ENCODE results near the gene PPP1R12A.
A peak's percentile ranks its signal among the peaks of the same experiment; 100 is the strongest.
"Not testable (repeated sequence)": the region's sequence is repeated elsewhere in the genome, so short reads cannot be mapped to it uniquely, and the experiment has no call there.

PPP1R12A gene

DNA sequence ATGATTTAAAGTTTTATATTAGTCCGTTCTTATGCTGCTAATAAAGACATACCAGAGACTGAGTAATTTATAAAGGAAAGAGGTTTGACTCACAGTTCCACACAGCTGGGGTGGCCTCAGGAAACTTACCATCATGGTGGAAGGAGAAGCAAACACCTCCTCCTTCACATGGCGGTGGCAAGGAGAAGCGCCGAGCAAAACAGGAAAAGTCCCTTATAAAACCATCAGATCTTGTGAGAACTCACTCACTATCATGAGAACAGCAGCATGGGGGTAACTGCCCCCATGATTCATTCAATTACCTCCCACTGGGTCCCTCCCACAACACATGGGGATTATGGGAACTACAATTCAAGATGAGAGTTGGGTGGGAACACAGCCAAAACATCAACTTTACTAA is 56.4 kb downstream of the PPP1R12A start:
- H3K36me3 Mint-ChIP-seq (ENCODE audit: insufficient read depth); H3K27me3 Mint-ChIP-seq; DNase-seq (ENCODE audit: low spot score in 2 of 2); H3K9me3 Mint-ChIP-seq; H3K4me3 Mint-ChIP-seq; H3K27ac Mint-ChIP-seq (ENCODE audit: low read depth); ATAC-seq (replicated peaks; ENCODE audit: extremely low read depth, poor library complexity, severe bottlenecking): not testable (repeated sequence)
- H3K4me1 Mint-ChIP-seq: peaks cover 72% of the 10 kb centered on the region

DNA sequence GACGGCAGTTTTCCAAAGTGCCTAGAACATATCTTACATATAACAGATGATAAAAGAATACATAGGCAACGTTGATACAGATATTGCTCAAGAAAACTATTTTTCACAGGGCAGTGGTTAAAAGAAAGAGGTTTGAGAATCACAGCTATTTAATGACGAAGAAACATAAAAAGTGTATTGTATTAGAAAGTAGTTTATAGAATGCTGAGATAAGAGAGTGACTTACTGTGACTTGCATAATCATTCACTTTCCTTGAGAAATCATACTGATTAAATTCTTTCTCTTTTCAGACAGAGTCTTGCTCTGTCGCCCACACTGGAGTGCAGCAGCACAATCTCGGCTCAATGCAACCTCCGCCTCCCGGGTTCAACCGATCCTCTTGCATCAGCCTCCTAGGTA is 57.7 kb downstream of the PPP1R12A start:
- Mint-ChIP-seq H3K27ac (ENCODE audit: low read depth) (peak overlapping the region; percentile 62), H3K36me3 (ENCODE audit: insufficient read depth) (peaks cover 9% of the 10 kb centered on the region), H3K27me3 (no peaks in the 10 kb centered on the region), H3K4me1 (peaks cover 70% of the 10 kb centered on the region), H3K9me3 (no peaks in the 10 kb centered on the region), H3K4me3 (no peak overlapping the region)
- no peak for ATAC-seq (replicated peaks; ENCODE audit: extremely low read depth, poor library complexity, severe bottlenecking)
- no peak for DNase-seq (ENCODE audit: low spot score in 2 of 2)

- H3K4me1 Mint-ChIP-seq: peaks cover 64% of the 10 kb centered on the region
- H3K4me3 Mint-ChIP-seq: no peak overlapping the region
- no peaks in the 10 kb centered on the region for H3K27me3 Mint-ChIP-seq
- H3K9me3 Mint-ChIP-seq: no peaks in the 10 kb centered on the region
- DNase-seq (ENCODE audit: low spot score in 2 of 2): no peak
- peak overlapping the region; percentile 20 for H3K27ac Mint-ChIP-seq (ENCODE audit: low read depth)
- H3K36me3 Mint-ChIP-seq (ENCODE audit: insufficient read depth): peaks cover 23% of the 10 kb centered on the region
- no peak for ATAC-seq (replicated peaks; ENCODE audit: extremely low read depth, poor library complexity, severe bottlenecking)
Observed at GRCh38 chr12:79874665-79875064, 60.2 kb downstream of the PPP1R12A start.

DNA sequence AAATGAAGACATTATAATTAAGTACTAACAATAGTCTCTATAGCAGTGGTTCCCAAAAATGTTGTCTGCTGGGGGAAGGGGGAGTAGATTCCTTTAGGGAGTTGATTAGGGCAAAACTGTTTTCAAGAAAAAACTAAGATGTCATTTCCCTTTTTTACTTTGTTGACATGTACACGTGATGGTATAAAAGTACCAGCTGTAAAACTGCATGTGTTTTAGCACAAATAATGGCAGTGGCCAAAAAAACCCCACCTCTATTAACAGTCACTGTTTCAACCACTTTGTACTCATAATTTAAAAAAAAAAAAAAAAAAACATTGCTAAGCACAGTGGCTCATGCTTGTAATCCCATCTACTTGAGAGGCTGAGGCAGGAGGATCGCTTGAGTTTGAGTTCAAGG is 61.7 kb downstream of the PPP1R12A start:
- H3K27me3 Mint-ChIP-seq: no peaks in the 10 kb centered on the region
- no peak overlapping the region for H3K27ac Mint-ChIP-seq (ENCODE audit: low read depth)
- H3K4me3 Mint-ChIP-seq: no peak overlapping the region
- peaks cover 69% of the 10 kb centered on the region for H3K4me1 Mint-ChIP-seq
- H3K9me3 Mint-ChIP-seq: no peaks in the 10 kb centered on the region
- DNase-seq (ENCODE audit: low spot score in 2 of 2) (no peak), ATAC-seq (replicated peaks; ENCODE audit: extremely low read depth, poor library complexity, severe bottlenecking) (no peak)
- H3K36me3 Mint-ChIP-seq (ENCODE audit: insufficient read depth): peaks cover 26% of the 10 kb centered on the region

- ATAC-seq (replicated peaks; ENCODE audit: extremely low read depth, poor library complexity, severe bottlenecking): no peak
- DNase-seq (ENCODE audit: low spot score in 2 of 2): no peak
- Mint-ChIP-seq H3K4me1 (peaks cover 64% of the 10 kb centered on the region), H3K27me3 (no peaks in the 10 kb centered on the region), H3K27ac (ENCODE audit: low read depth) (peak overlapping the region; percentile 3), H3K9me3 (no peaks in the 10 kb centered on the region), H3K36me3 (ENCODE audit: insufficient read depth) (peaks cover 30% of the 10 kb centered on the region), H3K4me3 (no peak overlapping the region)
Observed at GRCh38 chr12:79871621-79872020, 63.3 kb downstream of the PPP1R12A start.

GRCh38 chr12:79870916-79871315 is 64.0 kb downstream of the PPP1R12A start:
- H3K36me3 Mint-ChIP-seq (ENCODE audit: insufficient read depth): peaks cover 30% of the 10 kb centered on the region
- H3K27ac Mint-ChIP-seq (ENCODE audit: low read depth): no peak overlapping the region
- no peak for DNase-seq (ENCODE audit: low spot score in 2 of 2)
- no peaks in the 10 kb centered on the region for H3K9me3 Mint-ChIP-seq
- H3K4me3 Mint-ChIP-seq: no peak overlapping the region
- H3K4me1 Mint-ChIP-seq: peaks cover 64% of the 10 kb centered on the region
- H3K27me3 Mint-ChIP-seq: no peaks in the 10 kb centered on the region
- no peak for ATAC-seq (replicated peaks; ENCODE audit: extremely low read depth, poor library complexity, severe bottlenecking)

GRCh38 chr12:79859646-79860045 is 75.3 kb downstream of the PPP1R12A start:
- peaks cover 14% of the 10 kb centered on the region for H3K36me3 Mint-ChIP-seq (ENCODE audit: insufficient read depth)
- no peaks in the 10 kb centered on the region for H3K9me3 Mint-ChIP-seq
- ATAC-seq (replicated peaks; ENCODE audit: extremely low read depth, poor library complexity, severe bottlenecking): no peak
- H3K27me3 Mint-ChIP-seq: no peaks in the 10 kb centered on the region
- H3K4me1 Mint-ChIP-seq: peaks cover 74% of the 10 kb centered on the region
- DNase-seq (ENCODE audit: low spot score in 2 of 2): no peak
- no peak overlapping the region for H3K27ac Mint-ChIP-seq (ENCODE audit: low read depth)
- no peak overlapping the region for H3K4me3 Mint-ChIP-seq

GRCh38 chr12:79858518-79858917 is 76.4 kb downstream of the PPP1R12A start:
- Mint-ChIP-seq H3K4me1 (peaks cover 69% of the 10 kb centered on the region), H3K27me3 (no peaks in the 10 kb centered on the region), H3K36me3 (ENCODE audit: insufficient read depth) (peaks cover 14% of the 10 kb centered on the region), H3K9me3 (no peaks in the 10 kb centered on the region), H3K27ac (ENCODE audit: low read depth) (peak overlapping the region; percentile 41), H3K4me3 (no peak overlapping the region)
- no peak for ATAC-seq (replicated peaks; ENCODE audit: extremely low read depth, poor library complexity, severe bottlenecking)
- DNase-seq (ENCODE audit: low spot score in 2 of 2): no peak

- Mint-ChIP-seq H3K27ac (ENCODE audit: low read depth) (no peak overlapping the region), H3K9me3 (no peaks in the 10 kb centered on the region), H3K4me3 (no peak overlapping the region), H3K4me1 (peaks cover 61% of the 10 kb centered on the region), H3K36me3 (ENCODE audit: insufficient read depth) (peaks cover 12% of the 10 kb centered on the region), H3K27me3 (no peaks in the 10 kb centered on the region)
- no peak for DNase-seq (ENCODE audit: low spot score in 2 of 2)
- no peak for ATAC-seq (replicated peaks; ENCODE audit: extremely low read depth, poor library complexity, severe bottlenecking)
Observed at GRCh38 chr12:79857675-79858074, 77.2 kb downstream of the PPP1R12A start.

DNA sequence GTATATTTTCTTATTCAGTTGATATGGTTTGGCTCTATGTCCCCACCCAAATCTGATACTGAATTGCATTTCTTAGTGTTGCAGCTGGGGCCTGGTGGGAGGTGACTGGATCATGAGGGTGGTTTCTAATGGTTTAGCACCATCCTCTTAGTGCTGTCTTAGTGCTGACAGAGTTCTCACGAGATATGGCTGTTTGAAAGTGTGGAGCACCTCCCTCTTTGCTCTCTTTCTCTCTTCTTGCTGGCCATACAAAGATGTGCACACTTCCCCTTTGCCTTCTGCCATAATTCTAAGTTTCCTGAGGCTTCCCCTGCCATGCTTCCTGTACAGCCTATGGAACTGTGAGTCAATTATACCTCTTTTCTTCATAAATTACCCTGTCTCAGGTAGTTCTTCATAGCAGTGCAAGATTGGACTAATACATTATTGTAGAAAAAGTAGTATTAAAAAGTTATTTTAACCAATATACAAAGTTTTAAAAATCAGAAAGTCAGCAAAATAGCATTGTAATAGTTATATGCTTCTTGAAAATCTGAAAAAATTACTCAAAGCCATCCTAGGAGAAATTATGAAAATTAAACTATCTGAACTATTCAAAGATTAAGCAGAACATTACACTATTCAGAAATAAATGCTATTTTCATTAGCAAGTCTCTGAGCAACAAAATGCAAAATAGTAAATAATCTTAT is 84.1 kb downstream of the PPP1R12A start:
- Mint-ChIP-seq H3K4me1 (peaks cover 53% of the 10 kb centered on the region), H3K4me3 (no peak overlapping the region), H3K36me3 (ENCODE audit: insufficient read depth) (peaks cover 10% of the 10 kb centered on the region), H3K27me3 (no peaks in the 10 kb centered on the region), H3K27ac (ENCODE audit: low read depth) (no peak overlapping the region), H3K9me3 (peaks cover 6% of the 10 kb centered on the region)
- ATAC-seq (replicated peaks; ENCODE audit: extremely low read depth, poor library complexity, severe bottlenecking) (no peak), DNase-seq (ENCODE audit: low spot score in 2 of 2) (no peak)

GRCh38 chr12:79848339-79848738 is 86.6 kb downstream of the PPP1R12A start:
- Mint-ChIP-seq H3K4me1 (peaks cover 61% of the 10 kb centered on the region), H3K9me3 (peaks cover 6% of the 10 kb centered on the region), H3K27me3 (no peaks in the 10 kb centered on the region), H3K27ac (ENCODE audit: low read depth) (peak overlapping the region; percentile 83), H3K36me3 (ENCODE audit: insufficient read depth) (peaks cover 22% of the 10 kb centered on the region), H3K4me3 (no peak overlapping the region)
- peak; percentile 75 for ATAC-seq (replicated peaks; ENCODE audit: extremely low read depth, poor library complexity, severe bottlenecking)
- no peak for DNase-seq (ENCODE audit: low spot score in 2 of 2)

- H3K4me3 Mint-ChIP-seq: no peak overlapping the region
- peaks cover 68% of the 10 kb centered on the region for H3K4me1 Mint-ChIP-seq
- H3K9me3 Mint-ChIP-seq: peaks cover 6% of the 10 kb centered on the region
- ATAC-seq (replicated peaks; ENCODE audit: extremely low read depth, poor library complexity, severe bottlenecking): no peak
- peak overlapping the region; percentile 83 for H3K27ac Mint-ChIP-seq (ENCODE audit: low read depth)
- no peak for DNase-seq (ENCODE audit: low spot score in 2 of 2)
- H3K27me3 Mint-ChIP-seq: no peaks in the 10 kb centered on the region
- peaks cover 29% of the 10 kb centered on the region for H3K36me3 Mint-ChIP-seq (ENCODE audit: insufficient read depth)
Observed at GRCh38 chr12:79847417-79847816, 87.5 kb downstream of the PPP1R12A start.

DNA sequence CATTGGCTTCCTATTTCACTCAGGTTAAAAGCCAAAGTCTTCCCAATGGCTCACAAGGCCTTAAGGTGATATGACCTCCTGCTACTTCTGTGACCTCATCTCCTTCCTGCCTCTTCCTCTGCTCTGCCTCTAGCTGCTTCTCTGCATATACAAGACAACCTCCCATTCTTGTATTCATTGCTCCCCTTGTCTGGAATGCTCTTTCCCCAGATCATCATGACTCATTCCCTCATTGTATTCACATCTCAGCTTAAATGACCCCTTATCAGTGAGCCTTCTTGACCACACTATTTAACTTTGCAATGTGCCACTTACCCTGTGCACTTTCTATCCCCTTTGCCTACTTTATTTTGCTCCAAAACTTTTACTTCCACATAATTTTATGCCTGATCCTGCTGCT is 90.2 kb downstream of the PPP1R12A start:
- DNase-seq (ENCODE audit: low spot score in 2 of 2) (no peak), ATAC-seq (replicated peaks; ENCODE audit: extremely low read depth, poor library complexity, severe bottlenecking) (no peak)
- Mint-ChIP-seq H3K27ac (ENCODE audit: low read depth) (peak overlapping the region; percentile 5), H3K27me3 (no peaks in the 10 kb centered on the region), H3K4me1 (peaks cover 73% of the 10 kb centered on the region), H3K9me3 (no peaks in the 10 kb centered on the region), H3K36me3 (ENCODE audit: insufficient read depth) (peaks cover 31% of the 10 kb centered on the region), H3K4me3 (no peak overlapping the region)

Measured in central memory CD8-positive, alpha-beta T cell (primary cell).